ENCODE data around the gene KDM5D.

The KDM5D gene

GRCh38 chrY:19744381-19745378, at the start of gene KDM5D:
Gene KDM5D, minus strand, starts transcription at chrY:19744726. Its CDS starts 192 bp downstream, at chrY:19744534.
- Mint-ChIP-seq H3K4me3 (peak within 1 kb of the TSS; percentile 87), H3K27ac (peak within 1 kb of the TSS; percentile 95), H3K36me3 (peaks cover 21% of the 10 kb centered on the region), H3K4me1 (peaks cover 27% of the 10 kb centered on the region), H3K9me3 (no peaks in the 10 kb centered on the region), H3K27me3 (no peaks in the 10 kb centered on the region)
- CTCF ChIA-PET, result no interaction called here
- peak; percentile 78 for DNase-seq

GRCh38 chrY:19768375-19768774, 23.8 kb upstream of the KDM5D start:
- no peak overlapping the region for H3K27ac Mint-ChIP-seq
- CTCF ChIA-PET, result no interaction called here
- H3K4me1 Mint-ChIP-seq, result no peaks in the 10 kb centered on the region
- H3K36me3 Mint-ChIP-seq, result no peaks in the 10 kb centered on the region
- no peaks in the 10 kb centered on the region for H3K27me3 Mint-ChIP-seq
- no peak for DNase-seq
- H3K4me3 Mint-ChIP-seq, result no peak overlapping the region
- no peaks in the 10 kb centered on the region for H3K9me3 Mint-ChIP-seq

- no peaks in the 10 kb centered on the region for H3K9me3 Mint-ChIP-seq
- H3K27ac Mint-ChIP-seq, result peak overlapping the region; percentile 95
- peak overlapping the region; percentile 87 for H3K4me3 Mint-ChIP-seq
- peaks cover 33% of the 10 kb centered on the region for H3K4me1 Mint-ChIP-seq
- H3K36me3 Mint-ChIP-seq, result peaks cover 28% of the 10 kb centered on the region
- DNase-seq, result no peak
- CTCF ChIA-PET, result no interaction called here
- H3K27me3 Mint-ChIP-seq, result no peaks in the 10 kb centered on the region
Observed at GRCh38 chrY:19743331-19743730, 1.2 kb downstream of the KDM5D start.

- CTCF ChIA-PET, result no interaction called here
- Mint-ChIP-seq H3K36me3 (peaks cover 28% of the 10 kb centered on the region), H3K9me3 (no peaks in the 10 kb centered on the region), H3K4me1 (peaks cover 33% of the 10 kb centered on the region), H3K27ac (no peak overlapping the region), H3K27me3 (no peaks in the 10 kb centered on the region), H3K4me3 (no peak overlapping the region)
- DNase-seq, result no peak
Observed at GRCh38 chrY:19742153-19742552, 2.4 kb downstream of the KDM5D start.

- no peak for DNase-seq
- Mint-ChIP-seq H3K27me3 (no peaks in the 10 kb centered on the region), H3K36me3 (peaks cover 45% of the 10 kb centered on the region), H3K4me3 (no peak overlapping the region), H3K27ac (no peak overlapping the region), H3K4me1 (peaks cover 5% of the 10 kb centered on the region), H3K9me3 (no peaks in the 10 kb centered on the region)
- CTCF ChIA-PET, result no interaction called here
Observed at GRCh38 chrY:19734425-19734824, 10.1 kb downstream of the KDM5D start.

- CTCF ChIA-PET, result no interaction called here
- Mint-ChIP-seq H3K36me3 (peaks cover 63% of the 10 kb centered on the region), H3K4me3 (no peak overlapping the region), H3K4me1 (peaks cover 2% of the 10 kb centered on the region), H3K27me3 (no peaks in the 10 kb centered on the region), H3K9me3 (no peaks in the 10 kb centered on the region), H3K27ac (no peak overlapping the region)
- DNase-seq, result no peak
Observed at GRCh38 chrY:19717950-19718349, 26.6 kb downstream of the KDM5D start.

- Mint-ChIP-seq H3K36me3 (peaks cover 60% of the 10 kb centered on the region), H3K27ac (no peak overlapping the region), H3K27me3 (no peaks in the 10 kb centered on the region), H3K9me3 (no peaks in the 10 kb centered on the region), H3K4me1 (peaks cover 2% of the 10 kb centered on the region), H3K4me3 (no peak overlapping the region)
- no peak for DNase-seq
- CTCF ChIA-PET, result no interaction called here
Observed at GRCh38 chrY:19717146-19717545, 27.4 kb downstream of the KDM5D start.

GRCh38 chrY:19715226-19715625, 29.3 kb downstream of the KDM5D start:
- Mint-ChIP-seq H3K4me3 (no peak overlapping the region), H3K4me1 (peaks cover 2% of the 10 kb centered on the region), H3K9me3 (no peaks in the 10 kb centered on the region), H3K27ac (no peak overlapping the region), H3K27me3 (no peaks in the 10 kb centered on the region), H3K36me3 (peaks cover 48% of the 10 kb centered on the region)
- CTCF ChIA-PET, result no interaction called here
- no peak for DNase-seq

- H3K4me3 Mint-ChIP-seq, result no peak overlapping the region
- CTCF ChIA-PET, result no interaction called here
- H3K9me3 Mint-ChIP-seq, result no peaks in the 10 kb centered on the region
- no peaks in the 10 kb centered on the region for H3K27me3 Mint-ChIP-seq
- no peak overlapping the region for H3K27ac Mint-ChIP-seq
- peaks cover 2% of the 10 kb centered on the region for H3K4me1 Mint-ChIP-seq
- H3K36me3 Mint-ChIP-seq, result peaks cover 60% of the 10 kb centered on the region
- DNase-seq, result no peak
Observed at GRCh38 chrY:19713430-19713829, 31.1 kb downstream of the KDM5D start.

GRCh38 chrY:19706273-19706672, 38.3 kb downstream of the KDM5D start:
- Mint-ChIP-seq H3K4me3 (no peak overlapping the region), H3K27me3 (no peaks in the 10 kb centered on the region), H3K36me3 (peaks cover 68% of the 10 kb centered on the region), H3K9me3 (no peaks in the 10 kb centered on the region), H3K4me1 (no peaks in the 10 kb centered on the region), H3K27ac (no peak overlapping the region)
- CTCF ChIA-PET, result no interaction called here
- DNase-seq, result no peak

- H3K27ac Mint-ChIP-seq, result no peak overlapping the region
- H3K27me3 Mint-ChIP-seq, result no peaks in the 10 kb centered on the region
- CTCF ChIA-PET, result no interaction called here
- no peak overlapping the region for H3K4me3 Mint-ChIP-seq
- H3K36me3 Mint-ChIP-seq, result peaks cover 72% of the 10 kb centered on the region
- DNase-seq, result no peak
- H3K9me3 Mint-ChIP-seq, result peaks cover 11% of the 10 kb centered on the region
- no peaks in the 10 kb centered on the region for H3K4me1 Mint-ChIP-seq
Observed at GRCh38 chrY:19698495-19698894, 46.0 kb downstream of the KDM5D start.

GRCh38 chrY:19680821-19681220, 63.7 kb downstream of the KDM5D start:
- CTCF ChIA-PET, result no interaction called here
- Mint-ChIP-seq H3K36me3 (no peaks in the 10 kb centered on the region), H3K27me3 (no peaks in the 10 kb centered on the region), H3K9me3 (peaks cover 4% of the 10 kb centered on the region), H3K4me1 (no peaks in the 10 kb centered on the region), H3K27ac (no peak overlapping the region), H3K4me3 (no peak overlapping the region)
- DNase-seq, result no peak
